ENCODE data around the gene ZNRF2. TPM values are rescaled to one million over a fixed set of nuclear protein-coding genes. Genes with fewer than 3 reads are reported as not detected.

The ZNRF2 gene
- 19.4 and 22.9 TPM in 2 replicates for total RNA-seq
- polyA plus RNA-seq (2012): 4.1 TPM

DNA sequence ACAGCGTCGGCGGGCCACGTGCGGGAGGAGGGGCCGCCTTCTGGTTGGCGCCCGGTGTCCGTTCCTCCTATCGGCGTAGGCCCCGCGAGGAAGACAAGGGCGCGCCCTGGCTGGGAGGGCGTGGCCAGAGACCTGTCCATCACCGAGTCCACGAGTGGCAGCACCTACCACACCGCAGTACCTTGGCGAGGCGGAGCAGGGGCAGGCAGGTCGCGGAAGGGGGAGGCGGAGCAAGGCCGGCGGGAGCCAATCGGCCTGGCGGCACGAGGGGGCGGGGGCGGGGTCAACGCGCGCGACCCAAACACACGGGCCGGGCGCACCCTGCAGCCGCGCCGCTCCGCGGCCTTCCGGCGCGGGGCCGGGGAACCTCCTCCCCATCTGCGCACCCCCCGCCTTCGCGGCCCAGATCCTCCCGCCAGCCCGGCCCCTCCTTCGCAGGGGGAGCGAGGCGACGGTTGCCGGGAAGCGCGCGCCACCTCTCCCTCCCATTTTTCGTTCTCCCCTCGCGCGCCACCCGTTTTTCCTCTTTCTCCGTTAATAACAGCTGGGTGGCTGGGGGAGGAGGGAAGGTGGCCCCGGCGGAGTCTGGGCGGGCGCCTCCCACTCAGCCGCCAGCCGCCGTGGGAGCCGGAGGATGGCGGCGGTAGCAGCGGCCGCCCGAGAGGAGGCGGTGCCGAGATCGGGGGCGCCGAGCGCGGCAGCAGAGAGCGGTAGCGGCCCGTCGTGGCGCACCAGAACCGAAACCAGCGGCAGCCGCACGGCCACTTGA lies at the start of gene ZNRF2:
Gene ZNRF2 (plus strand): TSS at position 300 of the 769 bp plus-strand sequence. CDS start 761 bp downstream, outside the sequence.
- DNase-seq (ENCODE audit: low read depth): peak; percentile 99

- no peak for DNase-seq (ENCODE audit: low read depth)
Observed at GRCh38 chr7:30237271-30237695, 47.1 kb upstream of the ZNRF2 start.

- peak; percentile 77 for DNase-seq (ENCODE audit: low read depth)
Observed at GRCh38 chr7:30238721-30239441, 45.5 kb upstream of the ZNRF2 start.

DNA sequence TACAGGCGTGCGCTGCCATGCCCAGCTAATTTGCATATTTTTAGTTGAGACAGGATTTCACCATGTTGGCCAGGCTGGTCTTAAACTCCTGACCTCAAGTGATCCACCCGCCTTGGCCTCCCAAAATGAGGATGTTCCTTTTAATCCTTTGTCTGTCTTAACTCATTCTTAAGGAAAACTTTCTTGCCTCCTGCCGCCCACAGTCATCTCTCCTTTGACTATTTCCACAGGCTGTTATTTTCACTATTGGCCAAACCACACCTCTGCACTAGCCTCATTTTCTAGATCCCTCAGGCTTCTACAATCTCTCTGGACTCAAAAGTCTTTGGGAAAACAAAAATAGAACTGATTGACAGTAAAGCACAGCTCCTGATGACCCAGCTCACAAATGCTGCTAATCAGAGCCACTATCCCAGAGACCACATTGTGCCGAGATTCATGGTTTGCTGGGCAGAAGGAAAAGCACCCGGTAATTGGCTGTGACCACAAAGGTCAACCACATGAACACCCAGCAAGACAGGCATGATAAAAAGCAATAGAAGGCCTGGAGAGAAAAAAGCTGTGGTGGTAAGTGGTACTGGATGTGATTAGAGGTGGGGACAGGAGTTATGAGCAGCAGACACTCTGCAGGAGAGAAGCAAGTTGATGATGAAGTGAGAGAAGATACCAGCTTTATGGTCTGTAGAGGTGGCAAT lies 44.1 kb upstream of the ZNRF2 start:
- peak; percentile 99 for DNase-seq (ENCODE audit: low read depth)

DNA sequence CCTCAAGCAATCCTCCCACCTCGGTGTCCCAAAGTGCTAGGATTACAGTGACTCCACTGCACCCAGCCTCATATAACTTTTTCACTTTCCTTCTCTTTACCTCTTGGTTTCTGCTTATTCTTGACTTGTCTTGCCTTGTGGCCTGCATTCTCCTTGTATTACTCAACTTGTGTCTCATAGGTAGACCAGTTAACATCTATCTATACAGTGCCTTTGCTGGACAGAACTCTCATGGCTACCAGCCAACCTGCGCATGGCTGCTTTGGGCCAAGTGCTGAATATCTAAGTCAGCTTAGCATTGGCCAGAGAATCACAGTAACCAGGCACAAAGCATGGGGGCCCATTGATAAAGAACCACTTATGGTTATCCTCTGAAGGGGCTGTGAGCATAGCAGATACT lies 42.6 kb upstream of the ZNRF2 start:
- DNase-seq (ENCODE audit: low read depth): no peak

- DNase-seq (ENCODE audit: low read depth): no peak
Observed at GRCh38 chr7:30244340-30244739, 40.1 kb upstream of the ZNRF2 start.

GRCh38 chr7:30245913-30246312 lies 38.5 kb upstream of the ZNRF2 start:
- no peak for DNase-seq (ENCODE audit: low read depth)

- no peak for DNase-seq (ENCODE audit: low read depth)
Observed at GRCh38 chr7:30246392-30246791, 38.0 kb upstream of the ZNRF2 start.

DNA sequence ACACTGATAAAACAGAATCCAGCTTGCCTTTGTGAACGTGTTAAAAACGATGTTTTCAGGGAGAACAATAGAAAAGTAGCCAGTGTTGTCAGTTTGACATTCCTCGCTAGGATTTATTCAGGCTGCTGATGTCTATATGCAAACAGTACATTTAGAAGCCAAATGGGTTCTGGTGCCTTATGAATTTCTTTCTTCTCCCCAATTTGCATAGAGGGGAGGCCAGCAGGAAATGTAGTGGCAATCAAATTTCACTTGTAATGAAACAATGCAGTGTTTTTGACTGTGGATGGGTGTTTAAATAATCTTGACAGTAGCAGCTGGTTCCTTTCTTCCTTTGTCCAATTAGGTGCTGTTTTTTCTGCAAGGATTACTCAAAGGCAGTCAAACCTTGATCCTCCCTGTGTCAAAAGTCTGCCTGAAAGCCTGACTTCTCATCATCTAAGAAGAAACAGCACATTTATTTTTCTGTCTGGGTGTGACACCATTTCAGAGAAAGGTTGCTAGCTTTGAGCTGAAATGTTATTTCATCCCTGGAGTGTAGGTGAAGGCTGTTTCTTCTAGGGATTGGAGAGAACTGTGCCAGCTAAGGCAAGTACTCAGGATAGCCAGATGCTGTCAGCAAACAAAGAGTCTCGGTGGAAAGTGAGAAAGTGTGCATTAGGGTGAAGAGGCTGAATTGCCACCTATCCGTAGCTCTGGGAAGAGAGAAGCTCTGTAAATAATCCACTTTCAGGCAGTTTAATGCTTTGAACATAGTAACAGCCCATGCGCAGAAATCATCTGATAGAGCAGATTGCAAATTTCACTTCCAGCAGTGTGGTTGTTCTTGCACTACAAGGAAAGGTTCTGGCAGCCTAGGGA lies 36.6 kb upstream of the ZNRF2 start:
- peak; percentile 20 for DNase-seq (ENCODE audit: low read depth)

DNA sequence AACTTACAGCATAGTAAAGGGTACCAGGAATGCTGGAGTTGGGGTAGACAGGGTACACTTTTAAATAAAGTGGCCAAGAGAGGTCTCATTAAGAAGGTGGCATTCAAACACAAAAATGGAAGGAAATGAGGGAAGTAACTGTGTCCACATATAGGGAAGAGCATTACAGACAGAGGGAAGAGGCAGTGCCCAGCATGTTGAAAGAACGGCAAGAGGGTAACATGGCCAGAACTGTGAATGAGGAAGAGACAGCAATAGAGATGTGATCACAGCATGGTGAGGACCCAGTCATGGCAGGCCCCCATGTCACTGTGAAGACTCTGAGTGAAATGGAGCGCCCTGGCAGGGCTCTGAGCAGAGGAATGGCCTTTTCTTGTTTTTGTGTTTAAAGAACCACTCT lies 35.1 kb upstream of the ZNRF2 start:
- no peak for DNase-seq (ENCODE audit: low read depth)

- no peak for DNase-seq (ENCODE audit: low read depth)
Observed at GRCh38 chr7:30249986-30250774, 34.2 kb upstream of the ZNRF2 start.

DNA sequence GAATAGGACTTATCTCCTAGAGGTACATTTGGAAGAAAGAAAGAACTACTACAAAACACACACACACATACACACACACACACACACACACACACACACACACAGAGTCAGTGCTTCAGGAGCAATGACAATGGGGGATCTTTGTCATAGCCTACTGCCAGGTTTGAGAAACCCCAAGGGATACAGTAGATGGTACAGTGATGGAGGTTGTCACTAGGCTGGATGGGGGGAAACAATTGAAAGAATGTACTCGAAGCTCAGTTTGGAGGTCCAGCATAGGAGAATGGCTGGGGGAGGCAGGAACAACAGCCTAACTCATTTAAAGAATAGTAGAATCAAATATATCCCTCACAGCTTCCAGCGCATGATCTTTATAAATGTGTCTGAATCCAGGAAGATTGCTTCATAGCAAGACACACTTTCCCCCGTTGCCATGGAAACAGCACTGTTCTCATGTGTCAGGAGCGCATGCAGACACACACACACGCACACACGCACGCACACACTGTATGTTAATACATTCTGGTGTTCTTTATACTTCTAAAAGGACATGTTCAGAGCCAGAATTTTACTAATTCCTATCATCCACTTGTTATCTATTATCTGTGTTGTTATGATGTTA lies 32.6 kb upstream of the ZNRF2 start:
- DNase-seq (ENCODE audit: low read depth): no peak

DNA sequence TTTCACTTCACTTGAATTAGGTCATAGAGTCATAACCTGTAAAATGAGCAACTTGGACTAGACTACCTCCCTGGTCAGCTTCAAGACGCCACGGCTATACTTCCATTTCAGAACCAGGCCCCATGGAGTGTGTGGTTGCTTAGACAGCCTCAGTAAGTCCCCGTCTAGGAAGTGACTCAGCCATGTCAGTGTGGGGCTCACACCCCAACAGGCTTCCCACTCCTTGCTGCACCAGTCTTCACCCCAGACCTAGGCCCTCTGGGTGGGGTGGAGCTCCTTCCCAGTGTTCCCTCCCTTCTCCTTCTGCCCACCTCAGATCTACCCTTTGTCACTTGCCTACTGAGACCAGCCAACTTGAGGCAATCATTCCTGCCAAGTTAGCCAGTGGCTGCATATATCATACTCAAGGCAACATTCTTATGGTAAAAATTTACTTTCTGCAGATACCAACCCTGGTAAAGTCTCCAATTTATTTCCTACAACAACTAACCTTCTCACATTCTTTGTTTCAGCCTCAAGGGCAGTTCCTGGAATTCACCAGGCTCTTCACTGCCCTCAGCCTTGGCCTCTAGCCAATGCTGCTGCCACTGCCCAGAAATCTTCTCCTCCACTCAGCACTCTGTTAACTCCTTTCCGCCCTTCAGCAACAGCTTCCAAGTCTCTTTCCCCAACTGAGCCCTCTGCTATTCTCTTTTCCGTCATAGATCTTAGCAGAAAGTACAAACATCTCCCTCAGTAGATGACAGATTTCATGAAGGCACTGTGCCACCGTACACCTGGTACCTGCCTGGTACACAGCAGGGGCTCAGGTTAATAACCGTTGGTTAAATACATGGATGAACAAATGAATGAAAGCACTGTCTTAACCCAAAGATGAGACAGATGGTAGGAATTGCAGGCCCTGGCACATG lies 31.3 kb upstream of the ZNRF2 start:
- peak; percentile 91 for DNase-seq (ENCODE audit: low read depth)

GRCh38 chr7:30253796-30254165 lies 30.6 kb upstream of the ZNRF2 start:
- DNase-seq (ENCODE audit: low read depth): no peak

DNA sequence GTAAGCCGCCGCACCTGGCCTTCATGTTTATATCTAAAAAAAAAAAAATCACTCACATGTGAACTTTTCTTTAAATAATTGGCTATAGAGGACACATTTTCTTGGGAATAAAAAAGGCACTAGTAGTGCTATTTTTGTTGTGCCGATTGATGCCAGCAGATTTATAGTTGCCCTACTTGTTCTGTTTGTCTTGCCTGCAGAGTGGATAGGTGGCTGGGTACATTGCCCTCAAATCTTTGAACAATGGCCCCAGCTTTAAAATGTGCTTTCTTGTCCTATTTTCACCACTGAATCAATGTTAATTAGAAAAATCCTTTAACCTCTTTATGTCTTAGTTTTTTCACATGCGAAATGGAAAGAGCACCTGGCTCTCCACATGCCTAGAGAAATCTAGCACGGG lies 30.1 kb upstream of the ZNRF2 start:
- no peak for DNase-seq (ENCODE audit: low read depth)

DNA sequence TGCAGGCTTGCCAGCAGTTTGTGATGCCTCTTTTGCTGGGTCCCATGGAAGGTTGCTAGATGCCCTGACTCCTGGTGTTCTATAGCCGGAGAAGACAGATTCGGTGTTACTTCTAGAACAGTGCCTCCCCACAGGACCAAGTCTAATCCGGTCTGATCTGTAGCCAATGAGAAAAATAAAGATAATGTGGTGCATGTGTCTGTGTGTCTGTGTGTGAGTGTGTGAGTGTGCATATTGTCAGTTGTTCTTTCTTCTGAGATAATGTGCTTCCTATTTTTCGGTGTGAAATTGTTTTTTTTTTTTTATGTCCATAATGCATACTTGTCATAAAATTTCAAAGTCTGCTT lies 29.7 kb upstream of the ZNRF2 start:
- no peak for DNase-seq (ENCODE audit: low read depth)

DNA sequence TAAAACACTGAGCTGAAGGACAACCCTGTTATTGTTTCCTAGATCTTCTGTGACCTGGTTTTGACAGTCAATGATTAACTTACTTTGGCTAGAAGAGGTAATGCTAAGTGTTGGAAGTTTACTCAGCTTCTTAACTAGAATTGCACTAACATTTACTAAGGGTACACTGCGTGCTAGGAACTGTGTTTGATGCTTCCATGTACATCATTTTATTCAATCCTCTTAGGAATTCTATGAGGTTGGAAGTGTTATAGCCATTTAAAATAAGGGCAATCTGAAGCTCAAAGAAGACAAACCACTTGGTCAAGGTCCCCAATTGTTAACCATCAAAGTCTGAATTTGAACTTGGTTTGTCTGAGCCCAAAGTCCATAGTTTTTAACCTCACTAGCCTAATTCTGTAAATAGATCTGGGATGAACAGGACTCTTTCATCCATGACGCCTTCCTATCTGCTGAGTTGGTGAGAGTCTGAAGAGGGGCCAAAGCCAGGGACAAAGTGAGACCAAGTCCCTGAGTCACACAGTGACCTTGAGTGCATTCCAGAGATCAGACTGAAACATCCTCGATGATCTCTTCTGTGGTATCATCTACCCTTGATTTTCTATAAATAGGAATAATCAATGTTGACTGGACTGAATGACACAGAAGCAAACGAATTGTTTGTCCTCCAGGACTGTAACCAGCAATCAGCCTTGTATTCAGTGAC lies 29.2 kb upstream of the ZNRF2 start:
- DNase-seq (ENCODE audit: low read depth): no peak

GRCh38 chr7:30256349-30256858 lies 28.0 kb upstream of the ZNRF2 start:
- DNase-seq (ENCODE audit: low read depth): no peak

Measured in myocyte (in vitro differentiated cells).